NCI-H1105 (cell line): ENCODE results near the gene JPH3.

ENCODE experiments used
- DNase-seq: peaks from one replicate; lab custom pipeline; 2025; lab: John Stamatoyannopoulos, UW

The JPH3 gene

GRCh38 chr16:87697792-87698191 is 95.5 kb downstream of the JPH3 start:
- no peak for DNase-seq

DNA sequence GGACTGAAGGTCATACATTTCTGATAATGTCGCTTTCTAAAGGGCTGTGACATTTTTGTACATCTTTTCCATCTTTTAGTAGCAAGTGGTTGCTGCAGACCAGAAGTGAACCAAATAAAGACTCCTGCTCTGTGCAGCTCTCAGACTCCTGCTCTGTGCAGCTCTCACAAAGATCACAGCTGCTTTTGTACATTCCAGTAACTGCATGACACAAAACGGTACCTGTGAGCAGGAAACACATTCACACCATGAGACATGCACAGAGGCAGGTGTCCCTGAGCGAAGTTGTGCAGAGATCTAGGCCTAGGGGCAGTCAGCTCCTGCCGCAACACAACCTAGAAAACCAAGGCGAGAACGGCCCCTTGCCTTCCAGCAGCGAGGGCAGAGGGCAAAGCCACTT is 95.9 kb downstream of the JPH3 start:
- no peak for DNase-seq

DNA sequence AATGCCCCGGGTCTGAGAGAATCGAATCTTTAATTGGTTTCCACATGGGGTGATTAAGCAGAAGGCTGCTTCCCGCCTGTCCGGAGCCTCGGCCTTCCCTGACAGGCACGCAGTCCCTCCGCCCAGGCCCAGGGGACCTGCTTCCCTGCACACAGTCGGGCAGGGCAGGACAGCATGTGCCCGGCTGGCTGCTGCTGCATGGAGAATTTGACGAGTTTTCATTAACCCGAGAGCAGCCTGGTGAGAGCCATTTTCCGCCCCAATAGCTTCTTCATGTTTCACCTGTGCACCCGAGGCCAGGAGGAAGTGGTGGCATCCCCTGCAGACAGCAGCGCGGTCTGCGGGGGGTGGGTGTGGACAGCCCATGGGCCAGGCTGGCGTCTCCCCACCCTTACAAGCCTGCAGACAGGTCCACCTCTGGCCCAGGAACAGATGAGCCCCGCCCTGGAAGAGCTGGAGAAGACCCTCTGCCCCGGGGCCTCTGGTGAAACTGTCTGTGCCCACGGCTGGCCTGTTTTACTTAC is 96.4 kb downstream of the JPH3 start:
- no peak for DNase-seq

DNA sequence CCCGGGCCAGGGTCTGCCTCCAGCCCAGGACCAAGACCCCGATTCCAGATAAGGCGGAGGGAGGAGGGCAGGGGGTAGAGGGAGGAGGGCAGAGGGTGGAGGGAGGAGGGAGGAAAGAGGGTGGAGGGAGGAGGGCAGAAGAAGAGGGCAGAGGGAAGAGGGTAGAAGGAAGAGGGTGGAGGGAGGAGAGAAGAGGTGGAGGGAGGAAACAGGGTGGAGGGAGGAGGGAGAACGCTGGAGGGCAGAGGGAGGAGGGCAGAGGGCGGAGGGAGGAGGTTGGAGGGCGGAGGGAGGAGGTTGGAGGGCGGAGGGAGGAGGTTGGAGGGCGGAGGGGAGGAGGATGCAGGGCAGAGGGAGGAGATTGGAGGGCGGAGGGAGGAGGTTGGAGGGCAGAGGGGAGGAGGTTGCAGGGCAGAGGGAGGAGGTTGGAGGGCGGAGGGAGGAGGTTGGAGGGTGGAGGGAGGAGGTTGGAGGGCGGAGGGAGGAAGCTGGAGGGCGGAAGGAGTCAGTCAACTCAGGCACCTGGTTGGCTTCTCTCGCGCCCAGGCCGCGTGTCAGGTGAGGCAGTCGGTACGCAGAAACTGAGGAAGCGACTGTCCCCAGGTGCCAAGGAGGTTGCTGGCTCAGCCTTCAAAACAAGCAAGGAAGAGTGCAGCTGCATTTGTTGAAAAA is 98.2 kb downstream of the JPH3 start:
- no peak for DNase-seq

DNA sequence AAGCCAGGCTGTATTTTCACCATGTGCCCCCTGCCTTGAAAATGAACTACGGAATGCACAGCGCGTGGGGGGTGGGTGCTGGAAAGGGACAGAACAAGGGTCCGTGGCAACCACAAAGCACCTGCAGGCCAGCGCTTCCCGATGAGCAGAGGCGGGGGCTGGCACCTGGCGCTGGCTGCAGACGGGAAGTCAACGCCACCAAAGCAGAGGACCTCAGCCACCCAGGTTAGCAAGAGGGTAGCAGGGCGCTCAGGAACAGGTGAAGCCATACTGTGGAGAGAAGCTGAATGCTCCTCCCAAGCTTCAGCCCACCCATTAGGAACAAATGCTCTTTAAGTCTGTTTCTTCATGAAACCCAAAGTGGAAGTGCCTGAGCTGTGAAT is 98.8 kb downstream of the JPH3 start:
- DNase-seq: no peak

GRCh38 chr16:87701505-87701921 is 99.2 kb downstream of the JPH3 start:
- no peak for DNase-seq

DNA sequence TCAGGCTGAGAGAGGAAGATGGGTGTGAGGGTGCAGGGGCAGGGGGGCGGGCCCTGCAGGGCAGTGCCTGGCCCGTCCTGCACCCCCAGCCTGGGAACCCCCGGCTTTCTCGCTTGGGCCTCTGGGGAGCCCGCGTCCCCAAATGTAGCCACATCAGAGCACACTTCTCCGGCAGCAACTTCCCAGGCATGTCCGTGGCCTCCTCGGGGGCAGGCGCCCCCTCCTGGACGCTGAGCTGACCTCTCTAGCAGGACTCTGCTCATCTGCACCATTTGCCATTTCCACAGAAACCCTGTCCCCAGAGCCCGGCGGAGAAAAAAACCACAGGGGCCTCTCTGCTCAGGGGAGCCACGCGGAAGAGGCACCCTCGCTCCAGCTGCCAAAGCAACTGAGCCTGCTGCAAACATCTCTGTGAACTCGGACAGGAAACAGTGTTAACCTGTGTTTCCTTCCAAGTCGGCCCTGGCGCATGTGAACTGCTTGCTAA is 100.1 kb downstream of the JPH3 start:
- DNase-seq: no peak

GRCh38 chr16:87703071-87703470 is 100.8 kb downstream of the JPH3 start:
- DNase-seq: no peak

- no peak for DNase-seq
Measured at GRCh38 chr16:87703835-87704375, 101.6 kb downstream of the JPH3 start.

DNA sequence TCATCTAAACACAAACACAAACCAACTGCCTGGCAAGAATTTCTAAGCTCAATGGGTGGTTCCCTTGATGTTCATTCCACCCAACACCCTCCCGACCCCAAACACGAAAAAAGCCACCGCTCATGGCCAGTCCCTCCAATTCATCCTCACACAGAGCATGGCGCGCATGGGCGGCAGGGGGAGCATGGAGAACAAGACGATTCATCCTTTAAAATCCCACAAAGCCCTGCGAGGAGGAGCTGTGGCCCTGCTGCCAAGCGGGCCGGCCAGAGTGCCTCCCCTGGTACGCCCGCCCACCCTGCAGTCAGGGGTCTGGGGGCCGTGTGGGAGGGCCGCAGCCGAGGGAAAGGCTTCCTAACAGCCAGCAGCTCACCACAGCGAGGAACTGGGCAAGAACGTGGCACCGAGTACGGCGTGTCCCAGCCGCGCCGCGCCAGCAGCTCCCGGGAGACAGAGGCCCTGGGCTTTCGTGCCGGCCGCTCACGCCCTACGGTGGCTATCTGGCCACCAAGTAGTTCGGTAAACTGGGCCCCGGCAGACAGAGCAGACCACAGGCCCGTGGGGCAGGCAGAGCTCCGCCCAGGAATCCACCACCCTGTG is 102.5 kb downstream of the JPH3 start:
- no peak for DNase-seq

DNA sequence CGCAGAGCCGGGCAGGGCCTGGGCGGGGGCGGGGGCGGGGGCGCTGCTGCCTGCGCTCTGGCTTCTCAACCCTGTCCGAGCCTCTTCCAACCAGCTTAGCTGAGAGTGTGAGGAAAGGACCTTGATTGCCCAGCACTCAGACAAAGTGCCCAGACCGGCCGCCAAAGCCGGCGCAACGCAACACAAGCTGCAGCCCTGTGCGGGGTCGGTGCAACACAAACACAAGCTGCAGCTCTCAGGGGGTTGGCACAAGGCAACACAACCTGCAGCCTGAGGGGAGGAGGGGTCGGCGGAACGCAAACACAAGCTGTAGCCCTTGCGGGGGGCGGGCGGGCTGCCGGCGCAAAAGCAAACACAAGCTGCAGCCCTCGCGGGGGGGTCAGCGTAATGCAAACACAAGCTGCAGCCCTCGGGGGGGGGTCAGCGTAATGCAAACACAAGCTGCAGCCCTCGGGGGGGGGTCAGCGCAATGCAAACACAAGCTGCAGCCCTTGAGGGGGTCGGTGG is 103.5 kb downstream of the JPH3 start:
- no peak for DNase-seq

GRCh38 chr16:87706278-87707000 is 104.1 kb downstream of the JPH3 start:
- no peak for DNase-seq

DNA sequence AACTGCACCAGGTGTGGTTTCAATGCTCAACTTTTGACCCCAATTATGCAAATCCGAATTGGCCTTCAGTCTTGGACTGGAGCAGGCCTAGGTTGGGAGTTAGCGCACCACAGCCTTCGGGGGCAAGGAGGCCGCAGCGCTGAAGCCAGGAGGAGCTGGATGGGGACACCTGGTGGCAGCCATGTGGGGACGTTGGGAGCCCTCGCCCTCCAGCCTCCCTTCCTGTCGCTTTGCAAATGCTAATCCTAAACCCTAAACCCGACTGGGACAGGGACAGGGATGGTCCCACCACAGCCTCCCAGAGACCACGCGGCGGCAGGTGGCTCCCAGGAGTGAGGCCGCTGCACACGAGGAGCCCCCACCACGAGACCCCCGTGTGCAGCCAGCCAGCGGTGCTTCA is 104.8 kb downstream of the JPH3 start:
- no peak for DNase-seq

GRCh38 chr16:87707714-87708580 is 105.6 kb downstream of the JPH3 start:
- DNase-seq: no peak

GRCh38 chr16:87708881-87709638 is 106.8 kb downstream of the JPH3 start:
- no peak for DNase-seq

DNA sequence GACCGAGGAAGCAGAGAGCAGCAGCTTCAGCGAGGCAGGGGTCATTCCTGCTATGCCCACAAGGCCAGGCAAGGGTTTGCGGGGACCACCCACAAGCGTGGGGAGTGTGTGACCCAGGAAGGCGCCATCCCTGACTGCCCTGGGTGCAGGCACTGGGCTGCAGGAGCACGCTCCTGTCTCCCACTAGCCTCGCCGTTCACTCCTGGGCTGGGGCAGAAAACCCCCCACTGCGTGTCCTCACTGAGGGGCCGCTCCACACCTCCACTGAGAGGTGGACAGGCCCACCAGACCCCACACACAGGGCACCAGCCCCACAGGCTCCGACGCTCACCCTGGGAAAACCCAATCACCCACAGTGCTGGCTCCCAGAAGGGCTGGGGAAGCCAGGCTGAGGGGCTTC is 107.4 kb downstream of the JPH3 start:
- DNase-seq: no peak

DNA sequence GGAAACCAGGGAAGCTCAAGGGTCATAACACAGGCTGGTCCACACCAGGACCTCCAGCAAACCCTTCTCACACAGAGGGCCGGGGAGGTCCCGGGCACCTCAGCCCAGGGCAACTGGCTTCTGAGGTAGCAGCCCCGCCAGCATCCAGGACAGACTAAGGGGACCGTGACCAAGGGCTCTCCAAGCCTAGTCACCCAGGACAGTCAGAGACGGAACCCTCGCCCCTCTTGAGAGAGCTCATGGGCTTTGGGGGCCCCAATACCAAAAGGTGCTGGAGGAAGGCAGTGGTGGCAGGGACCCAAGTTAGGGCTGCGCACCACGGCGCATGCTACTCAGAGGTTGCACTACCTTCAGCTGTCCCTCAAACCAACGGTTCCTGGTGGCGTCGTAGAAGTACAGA is 108.6 kb downstream of the JPH3 start:
- no peak for DNase-seq

GRCh38 chr16:87712184-87712762 is 110.0 kb downstream of the JPH3 start:
- DNase-seq: no peak

- no peak for DNase-seq
Measured at GRCh38 chr16:87713451-87714229, 111.3 kb downstream of the JPH3 start.

DNA sequence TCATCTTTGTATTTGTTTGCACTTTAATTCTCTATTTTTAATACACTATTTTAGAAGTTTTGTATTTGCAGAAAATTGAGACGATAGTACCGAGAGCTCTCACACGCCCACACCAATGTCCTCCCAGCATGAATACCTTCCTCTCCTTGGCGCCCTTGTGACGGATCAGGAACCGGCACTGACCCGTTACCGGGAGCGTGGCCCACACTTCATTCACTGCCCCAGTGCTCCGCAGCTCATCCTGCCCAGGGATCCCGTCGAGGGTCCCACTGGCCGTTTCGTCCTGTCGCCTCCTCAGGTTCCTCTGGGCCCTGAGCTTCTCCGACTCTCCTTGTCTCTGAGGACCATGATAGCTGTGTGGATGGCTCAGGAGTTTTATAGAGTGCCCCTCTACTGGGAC is 112.9 kb downstream of the JPH3 start:
- DNase-seq: no peak
